GM12873 (cell line): ENCODE results near the gene TSPAN16.

Experiments used
- CTCF ChIP-seq: IDR thresholded peaks from 2 replicates; pipeline ENCODE4 v1.5.1; 2012; ENCODE audit warnings: low read depth, mild to moderate bottlenecking, moderate library complexity, low read length, control low read depth; ENCODE audit not compliant: insufficient read depth; ENCODE audit errors: missing control alignments

TSPAN16 gene

GRCh38 chr19:11263726-11264125, 32.2 kb upstream of the TSPAN16 start:
- TF ChIP-seq CTCF = no peak

GRCh38 chr19:11264452-11265176, 31.3 kb upstream of the TSPAN16 start:
- no peak for TF ChIP-seq CTCF

- TF ChIP-seq CTCF = no peak
These were observed 30.7 kb upstream of the TSPAN16 start for GRCh38 chr19:11265177-11265784.

- TF ChIP-seq CTCF = no peak
These were observed 30.1 kb upstream of the TSPAN16 start for GRCh38 chr19:11265785-11266236.

- no peak for TF ChIP-seq CTCF
These were observed 28.5 kb upstream of the TSPAN16 start for GRCh38 chr19:11267316-11268085.

GRCh38 chr19:11268783-11269267, 27.1 kb upstream of the TSPAN16 start:
- no peak for TF ChIP-seq CTCF

GRCh38 chr19:11269408-11269807, 26.6 kb upstream of the TSPAN16 start:
- TF ChIP-seq CTCF = no peak
